GM18499 (cell line): ENCODE data around the gene COL24A1.
"Not testable (repeated sequence)": the region's sequence is repeated elsewhere in the genome, so short reads cannot be mapped to it uniquely, and the experiment has no call there.

Experiments
- ATAC-seq: cut with Tn5 transposase; IDR thresholded peaks from one replicate; pipeline ENCODE4 v1.9.1; 2021; ENCODE audit warnings: moderate number of reproducible peaks; ENCODE audit not compliant: insufficient read depth, unreplicated experiment

COL24A1 gene

DNA sequence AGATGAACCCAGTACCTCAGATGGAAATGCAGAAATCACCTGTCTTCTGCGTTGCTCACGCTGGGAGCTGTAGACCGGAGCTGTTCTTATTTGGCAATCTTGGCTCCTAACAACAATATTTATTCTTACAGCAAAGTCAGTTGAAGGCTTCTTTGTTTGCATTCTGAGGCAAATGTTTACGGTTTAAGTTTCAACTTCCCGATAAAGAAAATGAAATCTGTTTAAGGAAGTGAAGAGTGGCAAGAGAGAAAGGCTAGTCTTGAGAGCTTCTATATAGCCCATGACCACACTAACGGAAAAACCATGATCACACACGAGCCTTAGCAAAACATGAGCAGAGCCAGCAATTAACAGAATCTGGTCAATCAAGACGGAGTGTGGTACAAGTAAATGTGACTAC, 325.7 kb downstream of the COL24A1 start:
- no peak for ATAC-seq

DNA sequence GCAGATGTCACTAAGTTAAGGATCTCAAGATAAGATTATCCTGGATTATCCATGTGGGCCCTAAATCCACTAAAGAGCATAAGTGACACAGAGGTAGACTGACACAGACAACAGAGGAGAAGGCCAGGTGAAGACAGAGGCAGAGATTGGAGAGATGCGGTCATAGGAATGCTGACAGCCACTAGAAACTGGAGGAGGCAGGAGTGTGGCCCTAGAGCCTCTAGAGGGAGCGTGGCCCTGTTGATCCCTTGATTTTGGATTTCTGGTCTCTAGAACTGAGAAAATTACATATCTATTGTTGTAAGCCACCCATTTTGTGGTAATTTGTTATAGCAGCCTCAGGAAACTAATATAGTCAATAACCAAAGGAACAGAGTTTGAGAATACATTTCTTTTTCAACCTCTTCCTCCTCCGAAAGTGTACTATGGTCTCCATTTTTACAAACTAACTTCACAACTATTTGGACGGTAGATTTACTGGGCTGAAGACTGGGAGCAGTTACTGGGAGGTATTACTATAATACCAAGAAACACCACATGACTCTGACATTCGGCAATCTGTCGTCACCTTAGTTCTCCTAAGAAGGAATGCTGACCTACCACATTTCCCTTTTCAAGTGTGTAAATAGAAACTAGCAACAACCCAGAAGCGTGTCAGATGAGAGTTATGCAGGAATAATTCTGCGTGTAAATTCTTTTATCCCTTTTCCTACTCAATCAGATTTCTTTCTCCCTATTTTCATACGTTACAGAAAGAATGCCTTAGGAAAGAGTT, 332.3 kb downstream of the COL24A1 start:
- ATAC-seq, result no peak

DNA sequence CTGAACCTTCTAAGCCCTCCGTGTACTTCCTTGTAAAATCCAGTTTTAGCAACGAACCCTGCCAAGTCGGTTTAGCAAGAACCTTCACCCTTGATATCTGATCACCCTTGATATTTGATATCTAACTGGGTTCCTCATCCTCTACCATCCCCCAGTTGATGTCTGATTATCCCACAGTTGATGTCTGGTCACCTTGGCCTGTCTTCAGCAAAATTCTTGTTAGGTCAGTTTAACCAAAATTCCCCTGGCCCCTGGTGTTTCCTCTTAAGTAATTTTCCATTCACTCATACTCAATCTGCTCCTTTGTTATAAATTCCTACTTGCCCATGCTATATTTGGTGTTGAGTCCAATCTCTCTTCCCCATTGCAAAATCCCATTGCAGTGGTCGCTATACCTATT, 333.9 kb downstream of the COL24A1 start:
- ATAC-seq, result no peak

DNA sequence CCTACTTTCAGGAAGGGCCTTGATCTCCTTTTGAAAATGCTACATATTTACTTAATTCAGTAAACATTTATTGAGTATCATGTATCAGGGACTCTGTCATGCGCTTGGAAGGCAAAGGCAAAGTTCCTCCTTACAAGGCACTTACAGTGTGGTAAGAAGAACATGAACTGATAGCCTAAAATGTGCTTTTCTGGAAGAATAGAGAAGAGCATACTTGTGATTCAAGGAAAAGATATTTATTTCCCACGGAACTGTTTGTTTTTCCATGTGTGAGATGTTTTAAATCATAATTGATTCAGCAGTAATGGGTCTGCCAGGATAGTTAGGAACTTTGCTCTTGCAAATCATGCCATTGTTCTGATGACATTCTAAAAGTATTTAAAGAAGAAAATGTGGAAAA, 338.2 kb downstream of the COL24A1 start:
- ATAC-seq, result no peak

DNA sequence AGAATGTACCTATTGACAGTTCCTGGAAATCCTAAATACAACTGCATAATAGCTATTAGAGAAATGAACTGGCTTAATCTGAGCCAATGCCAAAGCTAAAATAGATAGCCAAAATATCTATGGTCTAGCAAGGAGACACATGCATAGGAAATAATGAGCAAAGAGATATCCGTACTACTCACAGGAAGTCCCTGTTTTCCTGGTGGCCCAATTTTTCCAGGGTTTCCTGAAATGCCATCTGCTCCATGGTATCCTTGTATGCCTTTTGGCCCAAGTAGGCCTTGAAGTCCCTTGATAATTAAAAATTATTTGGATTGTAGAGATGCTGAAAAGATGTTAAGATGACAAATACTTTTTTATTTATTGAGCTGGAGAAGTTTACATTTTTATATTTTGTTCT, 340.0 kb downstream of the COL24A1 start:
- no peak for ATAC-seq

DNA sequence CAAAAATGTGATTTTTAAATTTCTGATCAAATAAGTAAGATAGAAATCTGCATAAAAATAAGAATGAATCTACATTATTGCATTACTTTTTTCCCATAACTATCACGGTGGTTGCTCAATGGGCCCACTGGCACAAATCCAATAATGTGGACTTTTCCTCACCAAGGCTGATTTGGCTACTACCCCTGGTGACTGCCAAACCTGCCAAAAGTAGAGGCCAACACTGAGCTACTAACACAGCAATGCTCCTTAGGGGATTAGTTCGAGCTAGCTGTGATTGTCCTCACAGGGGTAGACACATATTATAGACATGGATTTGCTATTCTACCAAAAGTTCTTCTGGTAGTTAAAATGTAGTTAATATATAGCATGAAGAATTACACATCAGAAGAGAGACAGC, 340.7 kb downstream of the COL24A1 start:
- ATAC-seq, result no peak

DNA sequence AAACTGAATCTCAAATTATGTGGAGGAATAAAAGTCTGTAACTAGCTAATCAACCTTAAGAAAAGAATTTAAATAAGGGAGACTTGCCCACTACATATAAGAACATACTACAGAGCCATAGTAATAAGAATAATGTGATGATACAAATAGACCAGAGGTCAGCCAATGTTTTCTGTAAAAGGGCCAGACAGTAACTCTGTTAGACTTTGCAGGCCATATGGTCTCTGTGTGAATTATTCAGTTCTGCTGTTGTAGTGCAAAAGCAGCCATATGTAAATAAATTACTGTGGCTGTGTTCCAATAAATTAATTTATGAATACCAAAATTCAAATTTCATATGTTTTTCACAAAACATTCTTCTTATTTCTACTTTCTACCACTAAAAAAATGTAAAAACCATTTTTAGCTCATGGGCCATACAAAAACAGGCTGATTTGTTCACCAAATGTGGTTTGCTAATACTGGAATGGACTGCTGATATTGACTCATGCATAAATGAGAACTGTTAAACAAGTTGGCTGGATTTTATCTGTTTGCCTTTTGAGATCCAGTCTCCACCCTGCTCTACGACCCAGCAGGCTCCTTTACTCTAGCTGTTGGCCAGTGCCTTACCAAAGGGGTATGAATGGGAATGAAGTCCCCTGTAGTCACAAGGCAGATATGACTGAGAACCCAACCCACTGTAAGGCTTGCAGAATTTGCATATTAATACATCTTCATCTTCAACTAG, 350.2 kb downstream of the COL24A1 start:
- ATAC-seq, result no peak

DNA sequence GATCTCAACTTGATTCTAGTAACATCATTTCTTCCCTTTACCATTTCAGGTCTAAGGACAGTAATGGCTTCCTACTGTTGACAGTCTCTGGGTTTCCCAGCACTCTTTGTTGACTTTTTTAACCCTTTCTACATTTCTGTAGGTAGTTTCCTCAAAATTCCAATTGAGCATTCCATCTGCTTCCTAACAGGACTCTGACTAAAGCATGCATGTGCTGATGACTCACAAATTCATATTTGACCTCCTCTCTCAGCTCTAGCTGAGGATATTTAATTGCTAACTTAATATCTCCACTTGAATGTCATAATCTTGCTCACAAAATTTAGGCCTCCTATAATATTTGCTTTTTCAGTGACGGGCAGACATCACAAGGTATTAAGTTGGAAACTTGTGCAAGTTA, 355.1 kb downstream of the COL24A1 start:
- no peak for ATAC-seq

DNA sequence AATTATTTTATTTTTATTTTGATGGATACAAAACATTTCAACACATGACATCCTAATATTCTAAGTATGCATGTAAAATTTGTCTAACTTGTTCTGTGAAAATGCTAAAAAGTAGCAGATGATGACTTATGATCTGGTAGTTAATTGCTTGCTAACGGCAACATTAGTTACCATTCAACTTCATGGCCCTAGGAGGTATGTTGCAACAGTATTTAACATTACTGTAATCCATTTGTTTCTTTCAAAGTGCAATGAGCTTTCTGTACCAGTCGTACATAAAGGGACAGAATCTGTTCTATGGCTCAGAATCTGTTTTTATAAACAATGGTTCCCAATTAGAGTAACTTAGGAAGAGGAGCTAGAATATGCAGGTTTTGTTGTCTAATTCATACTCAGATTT, 356.8 kb downstream of the COL24A1 start:
- no peak for ATAC-seq

DNA sequence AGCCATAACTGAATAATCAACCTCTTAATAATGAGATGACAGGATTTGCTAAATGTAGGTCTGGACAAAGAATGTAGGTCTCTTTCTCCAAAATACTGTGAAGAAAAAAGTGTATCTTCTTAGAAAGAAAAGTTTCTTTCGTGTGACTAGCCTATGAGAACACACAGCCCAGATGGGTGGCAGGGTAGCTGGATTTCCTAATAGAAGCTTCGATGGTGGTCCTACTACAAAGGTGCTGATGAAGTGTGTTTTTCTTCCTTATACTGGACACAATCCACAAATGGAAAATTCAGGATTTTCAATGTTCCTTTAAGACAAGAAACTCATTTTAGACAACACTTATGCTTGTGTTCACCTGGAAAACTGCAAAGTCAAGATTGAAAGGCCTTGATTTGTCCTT, 358.2 kb downstream of the COL24A1 start:
- ATAC-seq, result no peak

DNA sequence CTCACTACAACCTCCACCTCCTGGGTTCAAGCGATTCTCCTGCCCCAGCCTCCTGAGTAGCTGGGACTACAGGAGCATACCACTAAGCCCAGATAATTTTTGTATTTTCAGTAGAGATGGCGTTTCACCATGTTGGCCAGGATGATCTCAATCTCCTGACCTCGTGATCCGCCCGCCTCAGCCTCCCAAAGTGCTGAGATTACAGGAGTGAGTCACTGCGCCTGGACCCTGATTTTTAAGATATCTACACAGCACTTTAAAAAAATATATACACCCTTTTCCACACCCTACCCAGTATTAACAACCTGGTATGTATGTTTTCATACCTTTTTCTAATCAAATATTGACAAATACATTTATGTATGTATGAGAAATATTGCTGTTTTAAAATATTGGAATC, 379.6 kb downstream of the COL24A1 start:
- not testable (repeated sequence) for ATAC-seq

DNA sequence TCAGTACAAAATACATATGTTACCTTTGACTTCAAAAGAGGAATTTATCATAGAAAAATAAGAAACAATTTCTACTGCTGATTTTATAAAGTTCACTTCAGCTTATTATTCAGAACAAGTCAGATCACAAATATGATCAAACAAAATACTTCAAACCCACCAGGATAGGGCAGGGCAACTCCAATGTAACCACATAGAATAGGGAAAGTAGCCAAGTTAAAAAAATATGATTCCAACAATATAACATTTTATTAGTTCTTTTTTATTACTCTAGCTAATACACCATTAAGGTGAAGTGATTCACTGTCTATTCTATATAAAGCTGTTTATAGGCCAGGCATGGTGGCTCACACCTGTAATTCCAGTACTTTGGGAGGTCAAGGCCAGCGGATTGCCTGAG, 393.8 kb downstream of the COL24A1 start:
- no peak for ATAC-seq

DNA sequence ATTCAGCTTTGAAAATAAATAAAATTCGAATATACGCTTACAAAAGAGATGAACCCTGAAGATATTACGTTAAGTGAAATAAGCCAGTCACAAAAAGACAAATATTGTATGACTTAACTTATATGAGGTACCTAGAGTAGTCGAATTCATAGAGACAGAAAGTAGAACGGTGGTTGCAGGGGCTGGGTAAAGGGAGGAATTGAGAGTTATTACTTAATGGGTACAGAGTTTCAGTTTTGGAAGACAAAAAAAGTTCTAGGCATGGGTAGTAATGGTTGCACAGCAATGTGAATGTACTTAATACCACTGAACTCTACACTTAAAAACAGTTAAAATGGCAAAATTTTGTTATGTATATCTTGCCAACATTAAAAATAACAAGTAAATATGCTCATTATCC, 399.7 kb downstream of the COL24A1 start:
- no peak for ATAC-seq

DNA sequence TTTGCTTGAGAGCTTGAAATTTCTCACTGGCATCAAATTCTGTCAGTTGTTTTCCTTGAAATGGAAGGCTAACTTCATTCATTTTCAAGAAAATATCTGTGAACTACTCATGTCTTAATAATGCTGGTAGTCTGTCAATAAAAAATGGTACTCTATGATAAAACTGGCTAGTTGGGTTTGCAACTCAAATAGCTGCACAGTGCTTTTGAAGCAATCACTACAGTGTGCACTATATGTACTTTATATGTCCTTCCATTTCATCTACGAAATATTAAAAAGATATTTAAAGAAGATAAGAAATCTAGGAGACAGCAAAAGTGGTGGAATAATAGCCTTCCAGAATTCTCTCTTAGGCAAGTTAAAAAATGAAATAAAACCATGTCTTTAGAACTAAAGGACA, 408.5 kb downstream of the COL24A1 start:
- no peak for ATAC-seq

DNA sequence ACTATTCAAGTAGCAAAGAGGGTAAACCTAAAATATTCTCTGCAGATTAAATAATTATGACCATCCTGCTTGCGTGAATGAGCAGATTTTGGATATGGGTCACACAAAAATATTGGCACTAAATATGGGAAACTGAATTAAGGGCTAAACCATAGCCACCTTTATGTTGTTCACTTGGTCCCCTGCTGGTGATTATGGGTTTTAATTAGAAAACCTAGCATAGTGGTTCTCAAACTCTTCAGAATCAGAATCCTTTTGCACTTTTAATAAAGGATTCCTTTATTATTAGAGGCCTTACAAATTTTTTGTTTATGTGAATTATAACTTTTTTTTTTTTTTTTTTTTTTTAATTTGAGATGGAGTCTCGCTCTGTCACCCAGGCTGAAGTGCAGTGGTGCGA, 409.8 kb downstream of the COL24A1 start:
- no peak for ATAC-seq

DNA sequence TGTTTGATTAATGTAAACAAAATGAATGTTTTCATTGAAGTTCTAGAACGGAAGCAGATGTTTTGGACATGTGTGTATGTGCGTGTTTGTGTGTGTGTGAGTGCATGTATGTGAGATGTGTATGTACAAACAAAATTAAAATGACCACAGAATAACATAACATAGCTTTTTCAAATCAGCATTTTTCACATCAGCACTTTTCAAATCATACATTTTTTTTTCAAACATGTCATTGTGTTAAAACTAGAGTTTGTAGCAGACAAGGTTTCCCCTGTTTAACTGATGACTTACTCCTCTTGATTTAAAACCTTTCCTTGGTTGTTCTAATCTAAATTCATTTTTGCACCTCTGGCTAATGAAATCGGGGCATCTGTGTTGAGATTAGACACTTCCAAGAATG, 412.8 kb downstream of the COL24A1 start:
- ATAC-seq, result no peak

DNA sequence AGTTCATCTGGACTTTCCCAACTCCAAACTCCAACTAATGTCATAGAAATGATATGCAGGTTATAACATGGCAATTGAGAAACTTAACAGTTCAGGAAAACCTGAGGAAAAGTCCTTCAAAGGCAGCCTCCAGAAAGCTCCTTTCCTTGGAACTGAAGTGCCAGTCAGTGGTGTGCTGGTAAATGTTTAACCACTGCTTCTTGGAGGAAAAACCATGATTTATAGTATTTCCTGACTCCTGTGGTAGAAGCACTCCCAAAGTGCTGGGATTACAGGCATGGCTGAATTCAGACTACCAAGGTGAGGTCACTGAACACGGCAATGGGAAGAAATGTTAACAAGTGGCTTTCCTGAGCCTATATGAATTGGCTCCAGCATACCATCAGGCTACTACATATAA, 421.6 kb downstream of the COL24A1 start:
- ATAC-seq, result no peak

DNA sequence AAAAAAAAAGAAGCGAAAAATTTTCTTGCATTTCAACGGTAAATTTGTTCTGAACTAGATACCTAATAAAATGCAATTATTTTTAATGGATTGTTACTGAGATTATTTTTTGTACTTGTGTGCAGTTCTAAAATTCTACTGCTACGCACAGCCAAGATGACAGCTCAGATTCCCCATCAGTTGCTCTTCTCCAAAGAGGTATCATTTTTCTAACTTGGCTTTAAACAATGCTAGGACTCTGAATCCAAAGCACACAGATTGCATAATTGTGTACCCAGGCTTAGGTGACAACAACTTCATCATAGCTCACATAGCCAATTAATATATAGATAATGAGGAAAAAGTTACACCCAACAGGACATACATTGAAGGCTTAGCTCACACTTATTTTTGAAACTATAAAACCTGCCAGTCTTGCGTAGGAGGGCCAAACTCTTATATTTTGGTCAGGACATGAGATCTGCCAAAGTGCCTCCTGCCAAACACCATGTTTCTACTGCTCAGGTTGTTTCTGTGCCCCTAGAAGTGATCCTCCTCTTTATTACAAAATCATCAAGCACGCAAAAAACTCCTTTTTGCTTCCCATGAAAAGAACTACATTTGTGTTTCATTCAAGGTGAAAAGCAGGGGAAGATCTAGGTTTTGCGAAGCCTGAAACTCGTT, 437.8 kb downstream of the COL24A1 start:
- no peak for ATAC-seq

DNA sequence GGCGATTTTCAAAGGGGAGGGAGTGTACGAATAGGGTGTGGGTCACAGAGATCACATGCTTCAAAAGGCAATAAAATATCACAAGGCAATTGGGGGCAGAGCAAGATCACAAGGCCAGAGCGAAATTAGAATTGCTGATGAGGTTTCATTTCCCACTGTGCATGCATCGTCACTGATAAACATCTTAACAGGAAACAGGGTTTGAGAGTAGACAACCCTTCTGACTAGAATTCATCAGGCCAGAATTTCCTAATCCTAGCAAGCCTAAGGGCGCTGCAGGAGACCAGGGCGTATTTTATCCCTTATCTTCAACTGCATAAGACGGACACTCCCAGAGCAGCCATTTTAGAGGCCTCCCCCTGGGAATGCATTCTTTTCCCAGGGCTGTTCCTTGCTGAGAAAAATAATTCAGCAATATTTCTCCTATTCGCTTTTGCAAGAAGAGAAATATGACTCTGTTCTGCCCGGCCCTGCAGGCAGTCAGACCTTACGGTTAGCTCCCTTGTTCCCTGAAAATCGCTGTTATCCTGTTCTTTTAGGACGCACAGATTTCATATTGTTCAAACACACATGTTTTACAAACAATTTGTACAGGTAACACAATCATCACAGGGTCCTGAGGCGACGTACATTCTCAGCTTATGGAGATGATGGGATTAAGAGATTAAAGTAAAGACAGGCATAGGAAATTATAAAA, 442.0 kb downstream of the COL24A1 start:
- ATAC-seq, result not testable (repeated sequence)

DNA sequence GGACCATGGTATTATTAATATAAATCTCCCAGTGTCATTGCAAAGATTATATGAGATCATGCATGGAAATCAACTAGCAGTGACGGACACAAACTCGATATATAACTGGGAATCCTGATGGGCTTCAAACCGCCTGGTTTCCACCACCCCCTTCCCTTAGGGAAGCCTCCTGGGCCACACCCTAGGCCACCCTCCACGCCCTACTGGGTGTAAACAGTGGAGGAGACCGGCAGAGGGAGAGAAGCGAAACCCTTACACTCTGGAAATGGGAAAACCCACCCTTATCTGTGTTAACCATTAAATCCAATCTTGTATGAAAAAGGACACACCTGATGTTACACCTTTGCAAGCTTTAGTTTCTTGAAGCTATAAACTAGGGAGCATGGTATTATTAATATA, 447.7 kb downstream of the COL24A1 start:
- ATAC-seq, result no peak
